Measurements from ENCODE around the gene OSBPL3.

The OSBPL3 gene

GRCh38 chr7:24921362-24921679, 58.7 kb downstream of the OSBPL3 start:
- ChIA-PET CTCF (interaction anchor here (1.1 to 1.4 kb wide), 2 partner anchors 58 to 101 kb away, joined by 3 to 4 read pairs; partner anchors contain the start of gene OSBPL3), POLR2A (no interaction called here)
- TF ChIP-seq CTCF (IDR thresholded peaks at IDR 0.05; ENCODE audit: control extremely low read depth, extremely low read depth, low read depth, missing control alignments), result no peak
- no peak for DNase-seq (ENCODE audit: extremely low spot score)

- DNase-seq (ENCODE audit: extremely low spot score), result no peak
- TF ChIP-seq CTCF (IDR thresholded peaks at IDR 0.05; ENCODE audit: control extremely low read depth, extremely low read depth, low read depth, missing control alignments), result no peak
- ChIA-PET CTCF (interaction anchor here (0.6 to 1.4 kb wide), 5 partner anchors 14 to 172 kb away, joined by 3 to 4 read pairs (median 3); partner anchors contain the start of gene OSBPL3), POLR2A (no interaction called here)
Observed at GRCh38 chr7:24920451-24921361, 59.3 kb downstream of the OSBPL3 start.

- DNase-seq (ENCODE audit: extremely low spot score), result no peak
- CTCF ChIA-PET, result interaction anchor here (0.7 to 3.0 kb wide), 11 partner anchors 9 to 176 kb away, joined by 3 to 14 read pairs (median 3); no protein-coding TSS in a partner anchor
- POLR2A ChIA-PET, result no interaction called here
- no peak for TF ChIP-seq CTCF (IDR thresholded peaks at IDR 0.05; ENCODE audit: control extremely low read depth, extremely low read depth, low read depth, missing control alignments)
Observed at GRCh38 chr7:24917510-24918239, 62.3 kb downstream of the OSBPL3 start.

GRCh38 chr7:24916463-24917040, 63.4 kb downstream of the OSBPL3 start:
- ChIA-PET POLR2A (no interaction called here), CTCF (interaction anchor here (0.8 to 1.8 kb wide), 6 partner anchors 10 to 177 kb away, joined by 3 to 10 read pairs (median 3); no protein-coding TSS in a partner anchor)
- TF ChIP-seq CTCF (IDR thresholded peaks at IDR 0.05; ENCODE audit: control extremely low read depth, extremely low read depth, low read depth, missing control alignments), result no peak
- DNase-seq (ENCODE audit: extremely low spot score), result no peak

GRCh38 chr7:24914465-24914859, 65.5 kb downstream of the OSBPL3 start:
- TF ChIP-seq CTCF (IDR thresholded peaks at IDR 0.05; ENCODE audit: control extremely low read depth, extremely low read depth, low read depth, missing control alignments), result no peak
- DNase-seq (ENCODE audit: extremely low spot score), result no peak
- ChIA-PET CTCF (interaction anchor here (0.9 to 3.5 kb wide), 6 partner anchors 18 to 179 kb away, joined by 3 to 12 read pairs (median 4); no protein-coding TSS in a partner anchor), POLR2A (interaction anchor here (1.4 kb wide), 1 partner anchor 16 kb away, joined by 3 read pairs; no protein-coding TSS in a partner anchor)

Measured in GM10248 (cell line).